ENCODE results near the gene DND1.
"Not testable (repeated sequence)": the region's sequence is repeated elsewhere in the genome, so short reads cannot be mapped to it uniquely, and the experiment has no call there.

Gene DND1

GRCh38 chr5:140671472-140672125, 1.8 kb downstream of the DND1 start:
- no peak for DNase-seq

GRCh38 chr5:140671035-140671434, 2.3 kb downstream of the DND1 start:
- not testable (repeated sequence) for DNase-seq

GRCh38 chr5:140664359-140665119, 8.8 kb downstream of the DND1 start, which contains the start of gene WDR55:
Gene WDR55, plus strand, starts transcription at chr5:140664904. Its CDS starts 9 bp downstream, at chr5:140664913.
- peak; percentile 97 for DNase-seq

- no peak for DNase-seq
Observed at GRCh38 chr5:140664030-140664358, 9.4 kb downstream of the DND1 start.

DNA sequence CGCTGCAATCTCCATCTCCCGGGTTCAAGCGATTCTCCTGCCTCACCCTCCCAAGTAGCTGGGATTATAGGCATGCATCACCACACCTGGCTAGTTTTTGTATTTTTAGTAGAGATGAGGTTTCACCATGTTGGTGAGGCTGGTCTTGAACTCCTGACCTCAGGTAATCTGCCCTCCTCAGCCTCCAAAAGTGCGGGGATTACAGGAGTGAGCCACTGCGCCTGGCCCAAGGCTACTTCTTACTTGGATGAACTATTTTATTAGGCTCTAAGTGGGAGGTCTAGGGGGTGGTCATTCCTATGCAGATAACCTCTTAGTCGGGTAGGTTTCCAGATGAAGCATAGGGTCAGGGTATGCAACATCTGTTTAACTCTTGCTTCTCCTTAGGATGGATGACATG, 13.0 kb downstream of the DND1 start:
- not testable (repeated sequence) for DNase-seq

DNA sequence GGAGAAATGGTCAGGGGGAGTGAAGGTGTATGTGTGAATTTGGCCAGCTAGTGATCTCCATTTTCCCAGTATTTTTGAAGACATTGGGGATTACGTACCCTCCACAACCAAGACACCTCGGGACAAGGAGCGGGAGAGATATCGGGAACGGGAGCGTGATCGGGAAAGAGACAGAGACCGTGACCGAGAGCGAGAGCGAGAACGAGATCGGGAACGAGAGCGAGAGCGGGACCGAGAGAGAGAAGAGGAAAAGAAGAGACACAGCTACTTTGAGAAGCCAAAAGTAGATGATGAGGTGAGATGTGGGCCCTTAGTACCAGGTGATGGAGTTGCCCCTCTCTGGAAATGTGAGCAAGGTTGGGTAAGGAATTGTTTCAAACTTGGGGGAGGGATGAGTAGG, 14.5 kb downstream of the DND1 start:
- DNase-seq = no peak

DNA sequence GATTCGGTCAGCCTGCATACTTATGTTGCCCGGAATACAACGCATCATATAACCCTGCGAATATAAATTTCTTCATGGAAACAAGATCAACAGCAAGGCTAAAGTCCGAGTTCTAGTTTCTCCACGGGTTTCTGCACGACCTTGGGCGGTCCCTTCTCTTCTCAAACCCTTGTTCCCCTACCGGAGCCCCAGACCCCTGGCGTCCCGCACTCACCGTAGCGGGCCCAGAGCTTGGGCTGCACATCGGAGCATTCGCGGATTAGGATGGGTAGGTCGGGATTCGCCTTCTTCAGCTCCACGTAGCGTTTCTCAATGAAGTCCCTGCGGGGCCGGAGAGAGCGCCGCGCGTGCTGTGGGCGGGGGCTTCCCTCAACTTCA, 26.3 kb downstream of the DND1 start:
- DNase-seq = no peak

DNA sequence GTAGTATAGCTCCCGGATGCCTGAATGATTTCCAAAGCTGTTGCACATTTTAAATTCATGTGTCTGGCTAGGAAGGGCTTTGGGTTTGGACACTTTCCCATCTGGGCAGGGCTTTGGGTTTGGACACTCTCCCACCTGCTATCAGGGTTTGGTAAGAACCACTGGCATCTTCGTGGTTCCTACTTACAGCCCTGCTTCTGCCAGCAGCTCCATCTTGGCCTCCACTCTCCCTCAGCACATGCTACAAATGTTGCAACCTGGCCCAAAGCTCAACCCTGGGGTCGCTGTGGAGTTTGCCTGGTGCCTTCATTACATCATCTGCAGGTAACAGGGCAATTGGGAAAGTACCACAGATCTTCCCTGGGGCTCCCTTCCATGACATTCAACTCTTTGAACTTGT, 30.7 kb downstream of the DND1 start:
- no peak for DNase-seq

GRCh38 chr5:140641716-140642115, 31.7 kb downstream of the DND1 start:
- DNase-seq = no peak

DNA sequence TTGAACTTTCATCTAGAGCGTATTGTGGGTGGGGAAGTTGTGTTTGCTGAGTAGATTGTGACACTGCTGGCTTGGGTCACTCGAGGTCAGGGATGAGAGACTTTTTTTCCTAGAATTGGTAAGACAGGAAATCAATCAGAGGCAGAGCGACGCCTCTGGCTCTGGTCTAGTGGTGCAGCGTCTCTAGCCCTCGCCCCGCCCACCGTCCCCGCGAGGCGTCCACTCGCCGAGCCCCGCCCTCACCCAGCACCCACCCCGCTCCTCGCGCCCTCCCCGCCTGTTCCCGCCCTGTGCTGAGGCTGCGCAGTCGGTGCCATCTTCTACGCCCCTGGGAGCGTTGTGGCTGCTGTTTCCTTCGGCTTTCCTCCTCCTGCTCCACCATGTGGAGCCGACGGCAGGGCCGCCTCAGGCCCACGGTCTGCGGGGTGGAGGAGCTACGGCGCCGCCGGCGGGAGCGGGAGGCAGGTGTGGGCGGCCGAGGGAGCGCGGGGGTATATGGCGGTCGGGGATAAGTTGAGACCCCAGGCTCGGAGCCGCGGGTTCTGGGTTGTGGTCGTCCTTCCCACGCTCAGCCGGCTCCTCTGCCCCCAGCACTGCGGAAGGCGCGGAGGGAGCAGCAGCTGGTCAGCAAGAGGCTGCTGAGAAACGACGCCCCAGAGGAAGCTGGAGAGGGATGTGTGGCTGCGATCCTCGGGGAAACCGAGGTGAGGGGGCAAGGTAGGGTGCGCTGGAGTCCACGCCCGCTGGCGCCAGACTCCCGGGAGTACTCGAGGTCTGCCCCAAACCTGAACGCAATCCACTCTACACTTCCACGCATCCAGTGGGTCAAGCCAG, 34.0 kb downstream of the DND1 start, which contains the start of gene TMCO6:
Gene TMCO6, plus strand, starts transcription at position 304 of the 834 bp plus-strand sequence. Its CDS starts 77 bp downstream, at position 381.
- DNase-seq = peak; percentile 98

DNA sequence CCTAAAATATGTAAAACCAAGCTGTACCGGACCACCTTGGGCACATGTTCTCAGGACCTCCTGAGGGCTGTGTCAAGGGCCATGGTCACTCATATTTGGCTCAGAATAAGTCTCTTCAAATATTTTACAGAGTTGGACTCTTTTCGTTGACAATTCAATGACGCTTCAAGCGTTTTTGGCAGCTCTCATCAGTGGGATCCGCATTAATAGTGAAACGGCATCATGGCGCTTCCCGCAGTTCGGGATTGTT, 34.6 kb downstream of the DND1 start:
- not testable (repeated sequence) for DNase-seq

DNA sequence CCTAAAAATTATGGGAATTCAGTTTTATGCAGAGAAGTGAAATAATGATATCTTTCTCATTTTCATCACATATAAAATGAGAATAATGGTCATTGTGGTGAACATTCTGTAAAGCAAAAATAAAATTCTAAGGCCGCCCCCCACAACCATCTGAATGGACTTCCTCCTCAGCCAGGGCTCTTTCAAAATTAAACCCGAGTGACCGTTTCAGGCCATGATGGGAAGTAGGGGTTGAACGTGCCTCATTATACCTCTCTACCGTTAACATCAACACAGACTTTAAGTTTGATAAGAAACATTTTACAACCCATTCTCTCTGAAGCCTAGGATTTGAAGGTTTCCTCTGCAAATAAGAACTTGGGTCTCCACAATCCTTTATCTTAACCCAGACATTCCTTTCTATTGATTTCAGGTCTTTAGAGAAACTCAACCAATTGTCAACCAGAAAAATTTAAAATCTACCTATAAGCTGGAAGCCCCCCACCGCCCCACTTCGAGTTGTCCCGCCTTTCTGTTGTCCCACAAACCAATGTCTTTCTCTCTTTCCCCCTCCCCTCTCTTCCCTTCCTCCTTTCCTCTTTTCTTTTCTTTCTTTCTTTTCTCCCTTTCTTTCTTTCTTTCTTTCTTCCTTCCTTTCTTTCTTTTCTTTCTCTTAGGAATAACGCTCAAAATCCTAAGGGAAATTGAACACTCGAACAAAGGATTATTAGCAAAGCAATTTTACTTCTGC, 35.8 kb downstream of the DND1 start:
- no peak for DNase-seq

- no peak for DNase-seq
Observed at GRCh38 chr5:140635291-140636257, 37.8 kb downstream of the DND1 start.

DNA sequence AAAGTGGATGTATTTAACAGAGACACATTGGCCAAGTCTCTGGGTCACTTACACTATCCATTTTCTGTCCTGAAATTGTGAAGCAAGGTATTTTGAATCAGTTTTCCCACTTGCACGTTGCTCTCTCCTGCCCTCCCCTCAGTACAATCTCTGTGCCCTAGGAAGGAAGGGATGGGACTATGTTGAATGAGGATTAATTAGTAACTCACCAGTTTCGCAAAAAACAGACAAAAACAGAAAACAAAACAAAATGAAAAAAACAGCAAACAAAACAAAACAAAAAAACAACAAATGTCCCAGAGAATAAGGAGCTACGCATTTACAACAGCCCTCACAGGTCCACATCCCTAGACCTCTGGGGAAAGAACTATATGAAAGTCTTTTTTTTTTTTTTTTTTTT, 39.3 kb downstream of the DND1 start:
- DNase-seq = no peak

GRCh38 chr5:140633501-140633900, 39.9 kb downstream of the DND1 start:
- no peak for DNase-seq

DNA sequence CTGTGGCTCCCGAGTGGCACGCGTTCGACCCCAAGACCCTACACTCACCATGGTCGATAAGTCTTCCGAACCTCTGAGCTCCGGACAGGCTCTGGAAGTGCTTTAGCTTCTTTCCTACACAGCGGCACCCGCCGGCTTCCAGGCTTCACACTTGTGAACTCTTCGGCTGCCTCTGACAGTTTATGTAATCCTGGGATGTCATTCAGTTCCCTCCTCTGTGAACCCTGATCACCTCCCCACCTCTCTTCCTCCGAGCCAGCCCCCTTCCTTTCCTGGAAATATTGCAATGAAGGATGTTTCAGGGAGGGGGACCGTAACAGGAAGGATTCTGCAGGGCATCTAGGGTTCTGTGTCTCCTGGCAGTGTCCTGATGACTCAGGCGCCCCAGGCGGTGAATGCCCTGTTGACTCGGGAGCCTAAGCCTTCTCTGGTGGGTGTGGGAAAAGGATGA, 40.3 kb downstream of the DND1 start, which contains the start of gene CD14:
Gene CD14, minus strand, starts transcription at position 155 of the 451 bp plus-strand sequence. Its CDS starts 104 bp downstream, at position 51.
- DNase-seq = no peak

DNA sequence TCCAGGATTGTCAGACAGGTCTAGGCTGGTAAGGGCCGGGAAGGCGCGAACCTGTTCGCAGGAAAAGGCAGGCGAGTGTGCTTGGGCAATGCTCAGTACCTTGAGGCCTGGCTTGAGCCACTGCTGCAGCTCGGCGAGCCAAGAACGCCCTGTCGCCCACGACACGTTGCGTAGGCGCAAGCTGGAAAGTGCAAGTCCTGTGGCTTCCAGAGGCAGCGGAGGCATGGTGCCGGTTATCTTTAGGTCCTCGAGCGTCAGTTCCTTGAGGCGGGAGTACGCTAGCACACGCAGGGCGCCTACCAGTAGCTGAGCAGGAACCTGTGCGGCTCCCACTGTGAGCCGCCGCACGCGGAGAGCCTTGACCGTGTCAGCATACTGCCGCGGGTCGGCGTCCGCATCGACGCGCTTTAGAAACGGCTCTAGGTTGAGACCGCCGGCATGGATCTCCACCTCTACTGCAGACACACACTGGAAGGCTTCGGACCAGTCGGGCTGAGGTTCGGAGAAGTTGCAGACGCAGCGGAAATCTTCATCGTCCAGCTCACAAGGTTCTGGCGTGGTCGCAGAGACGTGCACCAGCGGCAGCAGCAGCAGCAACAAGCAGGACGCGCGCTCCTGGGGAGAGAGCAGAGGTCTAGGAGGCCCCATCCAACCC, 40.9 kb downstream of the DND1 start:
- DNase-seq = peak; percentile 59

GRCh38 chr5:140631831-140632365, 41.5 kb downstream of the DND1 start:
- DNase-seq = peak; percentile 22

- DNase-seq = no peak
Observed at GRCh38 chr5:140631036-140631417, 42.3 kb downstream of the DND1 start.

- DNase-seq = no peak
Observed at GRCh38 chr5:140630292-140631035, 42.9 kb downstream of the DND1 start.
